GM19351 (cell line): Measurements from ENCODE around the gene MARCKSL1.
"Not testable (repeated sequence)": the region's sequence is repeated elsewhere in the genome, so short reads cannot be mapped to it uniquely, and the experiment has no call there.

Source experiments
- ATAC-seq: cut with Tn5 transposase; IDR thresholded peaks from one replicate; pipeline ENCODE4 v1.9.1; 2021; ENCODE audit warnings: mild to moderate bottlenecking, moderate library complexity; ENCODE audit not compliant: unreplicated experiment

Gene MARCKSL1, protein sequence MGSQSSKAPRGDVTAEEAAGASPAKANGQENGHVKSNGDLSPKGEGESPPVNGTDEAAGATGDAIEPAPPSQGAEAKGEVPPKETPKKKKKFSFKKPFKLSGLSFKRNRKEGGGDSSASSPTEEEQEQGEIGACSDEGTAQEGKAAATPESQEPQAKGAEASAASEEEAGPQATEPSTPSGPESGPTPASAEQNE

DNA sequence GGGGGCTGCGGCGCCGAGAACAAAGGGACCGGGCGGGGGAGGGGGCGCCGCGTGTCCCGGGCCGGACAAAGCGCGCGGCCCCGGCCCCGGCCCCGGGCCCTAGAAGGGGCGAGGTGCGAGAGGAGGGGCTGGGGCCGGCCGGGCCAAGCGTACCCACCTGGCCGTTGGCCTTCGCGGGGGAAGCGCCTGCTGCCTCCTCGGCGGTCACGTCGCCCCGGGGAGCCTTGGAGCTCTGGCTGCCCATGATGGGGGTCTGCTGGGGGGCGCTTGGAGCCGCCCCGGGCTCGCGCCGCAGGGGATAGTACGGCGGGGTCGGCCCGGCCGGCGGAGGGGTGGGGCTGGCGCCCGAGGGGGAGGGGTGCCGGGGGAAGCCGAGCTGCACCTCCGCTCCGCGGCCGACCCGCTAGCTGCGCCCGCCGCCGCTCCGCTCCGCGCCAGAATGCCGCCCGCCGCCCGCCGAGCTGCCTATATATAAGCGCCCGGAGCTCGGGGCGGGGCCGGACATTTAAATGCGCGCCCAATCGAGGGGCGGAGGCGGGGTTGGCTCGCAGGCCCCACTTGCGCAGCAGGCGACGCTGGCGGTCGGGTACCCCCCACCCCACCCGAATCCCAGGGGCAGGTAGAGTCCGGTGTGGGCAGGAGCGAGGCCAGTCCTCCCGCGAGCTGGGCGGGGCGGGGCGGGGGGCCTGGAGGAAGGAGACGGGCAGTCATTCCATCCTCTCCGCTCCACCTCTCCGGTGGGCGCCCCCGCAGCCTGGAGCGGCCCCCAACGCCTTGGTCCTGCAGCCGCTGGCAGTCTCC is at the start of gene MARCKSL1:
Gene MARCKSL1 (minus strand): TSS at position 444 of the 801 bp plus-strand sequence. CDS start 200 bp downstream, at position 244.
- no peak for ATAC-seq

GRCh38 chr1:32380057-32380456 is 44.0 kb upstream of the MARCKSL1 start:
- no peak for ATAC-seq

DNA sequence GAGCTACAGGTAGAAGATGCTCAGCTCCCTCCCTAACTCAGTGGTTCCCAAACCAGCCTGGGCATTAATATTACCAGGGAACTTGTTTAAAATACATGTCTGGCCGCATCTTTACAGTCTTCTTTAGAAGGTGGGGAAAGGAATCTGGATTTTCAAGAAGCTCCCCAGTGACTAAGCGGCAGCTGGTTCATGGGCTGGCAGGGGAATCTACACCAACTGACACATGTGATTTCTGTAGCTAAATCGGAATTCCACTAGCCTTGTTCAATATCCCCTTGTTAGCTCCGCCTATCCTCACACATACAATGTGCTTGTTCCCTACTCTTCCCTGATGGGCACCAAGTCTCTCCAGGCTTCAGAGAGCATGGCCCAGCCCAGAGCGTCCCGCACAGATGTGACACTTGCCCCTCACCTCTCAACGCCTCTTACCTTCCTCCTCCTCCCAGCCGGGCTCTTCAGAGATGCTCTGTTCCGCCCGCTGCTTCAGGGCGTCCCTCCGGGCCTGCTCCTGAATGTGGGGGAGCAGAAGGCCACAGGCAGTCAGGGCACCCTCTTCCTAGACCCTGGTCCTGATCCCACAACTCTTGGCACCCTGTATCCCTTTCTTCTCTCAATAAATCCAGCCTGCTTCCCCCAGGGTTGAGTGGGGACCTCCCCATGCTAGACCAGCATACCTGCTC is 41.6 kb upstream of the MARCKSL1 start:
- ATAC-seq = no peak

DNA sequence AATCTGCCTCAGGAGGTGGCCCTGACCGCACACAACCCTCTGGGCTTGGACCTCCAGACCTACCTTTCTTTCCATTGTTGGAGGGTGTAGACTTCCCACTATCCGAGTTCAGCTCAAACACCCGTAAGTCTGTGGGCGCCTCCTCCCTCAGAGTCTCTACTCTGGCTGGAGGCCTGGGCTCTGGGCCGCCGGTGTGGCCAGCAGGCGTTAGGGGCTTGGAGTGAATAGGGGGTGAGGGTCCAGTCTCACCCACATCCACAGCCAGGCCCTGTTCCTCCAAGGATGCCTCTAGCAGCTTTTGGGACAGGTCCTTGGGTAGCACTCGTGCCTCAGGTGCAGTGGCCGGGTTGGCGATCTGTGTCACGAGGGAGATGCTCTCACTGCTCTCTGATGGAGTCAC is 40.2 kb upstream of the MARCKSL1 start:
- no peak for ATAC-seq

GRCh38 chr1:32373996-32374592 is 38.1 kb upstream of the MARCKSL1 start:
- ATAC-seq = no peak

DNA sequence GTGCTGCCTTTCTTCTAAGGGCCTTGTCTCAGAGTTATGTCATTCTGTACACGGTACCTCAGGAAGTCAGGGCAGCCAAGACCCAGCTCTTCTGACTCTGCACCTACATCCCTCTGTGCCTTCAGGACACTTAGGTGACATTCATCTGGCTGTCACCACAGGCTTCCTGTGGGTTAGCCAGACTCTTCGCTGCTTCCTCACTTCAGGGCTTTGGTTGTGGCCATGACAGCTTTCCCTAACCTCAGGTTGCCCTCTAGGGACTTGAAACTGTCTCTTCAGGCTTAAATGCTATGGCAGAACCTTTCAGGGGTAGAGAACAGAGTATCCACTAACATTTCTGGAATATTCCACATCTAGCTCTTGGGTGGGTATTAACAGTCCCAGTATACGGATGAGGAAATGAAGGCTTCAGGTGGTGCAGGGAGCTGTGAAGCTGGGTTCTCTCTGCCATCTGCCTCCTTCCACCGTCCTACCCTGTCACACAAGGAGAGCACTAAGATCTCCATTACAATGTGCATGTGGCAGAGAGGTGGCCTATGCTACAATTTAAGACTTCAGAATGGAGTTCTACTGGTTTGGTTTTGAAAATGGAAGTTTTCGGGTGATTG is 36.2 kb upstream of the MARCKSL1 start:
- ATAC-seq = no peak

- ATAC-seq = no peak
These were observed 32.0 kb upstream of the MARCKSL1 start for GRCh38 chr1:32367912-32368635.

DNA sequence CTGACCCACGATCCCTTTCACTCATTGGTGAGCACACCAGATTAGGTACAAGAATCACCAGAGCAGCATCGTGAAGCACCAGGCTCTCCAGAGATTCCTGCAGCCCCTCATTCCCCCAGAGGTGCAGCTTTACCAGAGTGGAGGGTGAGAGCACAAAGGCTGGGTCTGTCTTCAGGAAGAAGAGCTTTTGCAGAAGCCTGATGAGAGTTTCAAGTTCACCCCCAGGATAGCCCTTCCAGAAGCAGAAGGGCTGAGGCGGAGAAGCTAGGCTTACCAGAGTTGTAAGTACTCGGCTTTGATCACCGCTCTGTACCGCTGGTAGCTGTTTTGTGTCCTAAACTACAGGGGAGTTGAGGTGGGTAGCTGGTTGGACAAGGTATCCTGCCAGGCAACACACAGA is 29.4 kb upstream of the MARCKSL1 start:
- no peak for ATAC-seq

- no peak for ATAC-seq
These were observed 28.8 kb upstream of the MARCKSL1 start for GRCh38 chr1:32364836-32365235.

DNA sequence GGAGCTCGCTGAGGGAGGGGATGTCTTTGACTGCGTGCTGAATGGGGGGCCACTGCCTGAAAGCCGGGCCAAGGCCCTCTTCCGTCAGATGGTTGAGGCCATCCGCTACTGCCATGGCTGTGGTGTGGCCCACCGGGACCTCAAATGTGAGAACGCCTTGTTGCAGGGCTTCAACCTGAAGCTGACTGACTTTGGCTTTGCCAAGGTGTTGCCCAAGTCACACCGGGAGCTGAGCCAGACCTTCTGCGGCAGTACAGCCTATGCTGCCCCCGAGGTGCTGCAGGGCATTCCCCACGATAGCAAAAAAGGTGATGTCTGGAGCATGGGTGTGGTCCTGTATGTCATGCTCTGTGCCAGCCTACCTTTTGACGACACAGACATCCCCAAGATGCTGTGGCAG is 27.7 kb upstream of the MARCKSL1 start:
- no peak for ATAC-seq

DNA sequence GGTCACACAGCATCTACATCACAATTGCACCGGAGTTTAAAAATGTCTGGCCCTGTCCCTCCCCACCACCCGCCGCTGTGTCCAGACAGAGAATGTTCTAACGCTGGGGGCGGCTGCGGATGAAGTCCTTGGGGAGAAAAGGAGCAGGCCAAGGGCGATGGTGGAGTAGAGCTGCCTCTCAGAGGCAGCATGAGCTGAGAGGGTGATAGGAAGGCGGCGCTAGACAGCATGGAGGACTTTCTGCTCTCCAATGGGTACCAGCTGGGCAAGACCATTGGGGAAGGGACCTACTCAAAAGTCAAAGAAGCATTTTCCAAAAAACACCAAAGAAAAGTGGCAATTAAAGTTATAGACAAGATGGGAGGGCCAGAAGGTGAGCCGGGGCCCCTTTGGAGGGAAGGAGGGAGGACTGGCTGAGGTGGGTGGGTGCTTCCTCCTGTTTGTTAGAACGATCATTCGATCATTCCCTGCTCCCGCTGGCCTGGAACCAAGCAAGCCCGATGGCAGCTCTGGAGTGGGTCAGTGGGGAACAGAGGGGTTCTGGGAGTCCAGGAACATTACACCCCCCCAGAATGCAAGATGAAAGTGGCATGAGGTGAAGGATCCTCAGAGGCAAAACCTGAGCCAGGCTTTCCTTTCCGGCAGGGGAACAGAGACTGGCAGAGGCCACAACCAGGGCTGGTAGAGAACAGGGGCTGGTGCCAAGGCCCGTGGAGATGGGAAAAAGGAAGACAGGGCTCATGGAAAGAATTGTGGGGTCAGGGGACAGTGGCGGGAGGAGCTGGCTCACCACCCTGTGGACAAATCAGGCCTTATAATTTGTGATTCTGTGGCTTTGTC is 26.7 kb upstream of the MARCKSL1 start, which contains the start of the genes FAM229A and TSSK3:
Gene FAM229A (minus strand): TSS at position 12 of the 840 bp plus-strand sequence. CDS start 394 bp downstream, outside the sequence.
Gene TSSK3 (plus strand): TSS at position 66 of the 840 bp plus-strand sequence. CDS start 163 bp downstream, at position 229.
- no peak for ATAC-seq

DNA sequence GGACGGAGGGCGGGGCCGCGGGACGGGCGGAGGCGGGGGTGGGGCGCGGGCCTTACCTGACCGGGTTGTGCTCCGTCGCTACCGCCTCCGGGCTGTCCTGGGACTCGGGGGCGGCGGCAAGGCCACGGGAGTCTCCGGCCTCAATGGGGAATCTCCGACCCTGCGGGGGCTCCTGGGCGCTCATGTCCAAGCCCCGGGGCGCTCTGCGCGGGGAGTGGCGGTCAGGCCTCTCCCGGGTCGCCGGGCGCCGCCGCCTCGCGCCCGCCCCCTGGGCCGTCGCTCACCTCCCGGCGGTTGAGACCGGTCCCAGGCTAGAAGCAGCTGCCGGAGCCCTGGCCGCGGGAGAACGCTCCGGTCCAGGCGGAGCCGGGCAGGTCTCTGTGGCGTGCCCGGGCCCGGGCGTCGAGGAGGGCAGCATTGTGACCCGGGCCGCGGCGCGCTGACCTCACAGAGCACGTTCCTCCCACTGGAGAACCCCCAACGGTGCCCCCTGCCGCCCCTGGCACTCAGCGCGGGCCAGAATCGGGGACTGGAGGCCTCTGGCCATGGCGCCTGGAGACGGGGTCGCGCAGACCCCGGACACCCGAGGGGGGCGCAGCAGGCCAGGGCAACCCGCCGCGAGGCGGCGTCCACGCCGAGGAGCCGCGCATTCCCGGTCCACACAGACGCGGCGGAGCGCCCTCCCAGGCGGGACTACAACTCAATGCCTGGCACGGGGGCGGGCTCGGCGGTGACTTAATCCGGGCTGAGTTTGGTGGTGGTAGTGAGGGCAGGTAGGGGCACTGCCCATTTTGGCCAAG is 25.8 kb upstream of the MARCKSL1 start:
- ATAC-seq = no peak

DNA sequence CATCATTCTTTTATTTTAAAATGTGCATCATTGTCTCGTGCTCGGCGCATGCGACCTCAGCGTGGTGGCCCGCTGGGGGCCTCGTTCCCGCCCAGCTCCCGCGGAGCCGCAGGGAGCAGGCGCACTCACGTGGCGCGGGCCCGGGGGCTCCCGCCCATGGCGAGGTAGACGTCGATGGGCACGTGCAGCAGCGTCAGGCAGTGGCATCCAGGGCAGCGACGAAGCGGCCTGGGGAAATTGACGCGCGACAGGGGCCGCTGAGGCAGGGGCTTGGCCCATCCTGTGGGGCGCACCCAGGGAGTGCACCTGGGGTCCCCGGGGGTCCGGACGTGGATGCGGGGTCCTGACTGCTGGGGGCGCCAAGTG is 25.3 kb upstream of the MARCKSL1 start:
- ATAC-seq = no peak

DNA sequence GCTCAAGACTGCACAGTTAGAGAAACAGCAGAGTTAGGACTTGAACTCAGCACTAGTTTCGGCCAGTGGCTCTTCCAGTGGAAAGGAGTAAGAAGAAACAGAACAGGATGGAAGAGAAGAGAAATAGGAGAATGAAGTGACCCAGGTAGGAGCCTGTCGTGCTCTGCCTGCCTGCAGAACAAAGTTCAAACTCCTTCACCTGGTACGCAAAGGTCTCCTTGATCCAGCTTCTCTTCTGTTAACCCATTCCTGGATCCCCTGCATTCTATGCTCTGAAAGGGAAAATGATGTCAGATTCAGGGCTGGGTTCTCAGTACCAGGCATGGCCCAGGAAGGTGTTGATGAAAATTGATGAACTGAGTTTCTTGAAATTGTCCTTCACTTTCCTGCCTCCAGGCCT is 22.4 kb upstream of the MARCKSL1 start:
- no peak for ATAC-seq

DNA sequence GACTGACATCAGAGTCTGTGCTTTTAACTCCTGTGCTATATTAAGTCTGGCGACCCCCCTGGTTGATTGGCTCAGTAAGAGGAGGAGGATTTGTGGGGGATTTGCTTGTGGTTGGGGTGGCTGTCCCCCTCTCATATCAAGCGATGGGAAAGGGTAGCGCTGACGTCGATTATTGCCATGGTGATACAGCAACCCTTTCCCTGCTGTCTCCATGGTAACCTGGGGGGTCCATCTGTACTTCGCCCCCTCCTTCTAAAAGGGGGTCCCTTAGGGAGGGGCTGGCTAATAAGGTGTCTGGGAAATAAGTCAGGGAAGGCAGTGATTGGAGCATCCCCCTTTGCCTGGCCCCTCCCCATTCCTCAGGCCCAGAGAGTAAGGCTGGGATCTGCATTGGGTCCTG is 21.6 kb upstream of the MARCKSL1 start:
- no peak for ATAC-seq

DNA sequence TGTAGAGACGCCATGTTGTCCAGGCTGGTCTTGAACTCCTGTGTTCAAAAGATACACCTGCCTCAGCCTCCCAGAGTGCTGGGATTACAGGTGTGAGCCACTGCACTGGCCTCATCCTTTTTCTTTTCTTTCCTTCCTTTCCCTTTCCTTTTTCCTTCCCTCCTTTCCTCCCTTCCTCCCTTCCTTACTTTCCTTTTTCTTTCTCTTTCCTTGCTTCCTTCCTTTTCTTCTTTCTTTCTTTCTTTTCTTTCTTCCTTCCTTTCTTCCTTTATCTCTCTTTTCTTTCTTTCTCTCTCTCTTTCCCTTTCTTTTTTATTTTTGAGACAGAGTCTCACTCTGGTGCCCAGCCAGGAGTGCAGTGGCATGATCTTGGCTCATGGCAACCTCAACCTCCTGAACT is 20.4 kb upstream of the MARCKSL1 start:
- ATAC-seq = no peak

DNA sequence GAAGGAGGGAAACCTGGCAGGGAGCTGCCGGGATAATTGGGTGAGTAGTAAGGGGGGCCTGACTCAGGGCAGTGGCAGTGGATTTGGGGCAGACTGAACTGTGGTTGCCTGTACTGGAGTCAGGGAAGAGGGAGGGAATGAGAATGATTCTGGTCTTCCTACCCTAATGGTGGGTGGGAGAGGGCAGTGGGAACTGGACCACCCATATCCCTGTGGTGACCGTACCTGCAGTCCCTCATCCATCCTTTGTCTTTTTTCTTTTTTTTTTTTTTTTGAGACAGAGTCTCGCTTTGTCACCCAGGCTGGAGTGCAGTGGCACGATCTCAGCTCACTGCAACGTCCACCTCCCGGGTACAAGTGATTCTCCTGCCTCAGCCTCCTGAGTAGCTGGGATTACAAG is 19.7 kb upstream of the MARCKSL1 start:
- ATAC-seq = not testable (repeated sequence)

DNA sequence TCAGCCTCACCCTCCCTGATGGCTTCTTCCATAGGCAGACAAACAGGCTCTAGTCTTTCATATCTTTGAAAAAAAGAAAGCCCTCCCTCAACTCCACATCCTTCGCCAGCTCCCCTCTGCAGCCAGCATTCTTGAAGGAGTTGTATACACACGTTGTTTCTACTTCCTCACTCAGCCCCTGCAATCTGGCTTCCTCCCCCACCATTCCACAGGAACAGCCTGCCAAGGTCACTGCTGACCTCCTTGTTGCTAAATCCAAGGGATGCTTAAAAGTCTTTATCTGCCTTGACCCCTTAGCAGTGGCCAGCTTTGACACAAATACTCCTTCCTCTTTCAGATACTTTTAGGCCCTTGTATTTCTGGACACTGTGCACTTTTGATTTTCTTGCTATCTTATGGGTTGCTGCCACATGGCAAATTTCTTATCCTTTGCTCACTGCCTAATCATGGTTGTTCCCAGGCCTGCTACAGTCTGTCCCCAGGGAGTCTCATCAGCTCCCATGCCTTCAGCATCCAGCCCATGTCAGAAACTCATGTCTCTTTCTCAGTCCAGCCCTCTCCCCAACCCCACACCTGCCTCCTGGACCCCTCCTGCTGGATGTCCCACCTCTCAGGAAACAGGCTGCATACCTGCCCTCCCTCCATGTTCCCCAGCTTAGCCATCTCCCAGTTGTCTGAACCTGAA is 18.0 kb upstream of the MARCKSL1 start:
- ATAC-seq = no peak
